Measurements from ENCODE around the gene MED12L.

Gene MED12L

GRCh38 chr3:151265166-151265565 is 179.7 kb downstream of the MED12L start:
- ATAC-seq: no peak
- TF ChIP-seq ESRRG (CRISPR knock-in tag; IDR thresholded peaks at IDR 0.05) (no peak), ZNF70 (CRISPR knock-in tag; IDR thresholded peaks at IDR 0.05) (no peak), CSDC2 (CRISPR knock-in tag; IDR thresholded peaks at IDR 0.05) (no peak), BACH2 (CRISPR knock-in tag; IDR thresholded peaks at IDR 0.05; ENCODE audit: borderline replicate concordance) (no peak), ZC3H10 (CRISPR knock-in tag; IDR thresholded peaks at IDR 0.05) (no peak), TSHZ2 (CRISPR knock-in tag; IDR thresholded peaks at IDR 0.05) (no peak), TOX (CRISPR knock-in tag; IDR thresholded peaks at IDR 0.05; ENCODE audit: borderline replicate concordance) (no peak), ZFP3 (CRISPR knock-in tag; IDR thresholded peaks at IDR 0.05) (no peak), ZNF8 (CRISPR knock-in tag; IDR thresholded peaks at IDR 0.05) (no peak), ISL1 (CRISPR knock-in tag; IDR thresholded peaks at IDR 0.05) (no peak), ZNF565 (CRISPR knock-in tag; conservative IDR thresholded peaks at IDR 0.05; ENCODE audit: low read depth) (no peak), GLIS3 (CRISPR knock-in tag; IDR thresholded peaks at IDR 0.05) (no peak), ARNTL (CRISPR knock-in tag; IDR thresholded peaks at IDR 0.05; ENCODE audit: borderline replicate concordance, low read depth) (no peak)
- TF ChIP-seq, protein P1, sequence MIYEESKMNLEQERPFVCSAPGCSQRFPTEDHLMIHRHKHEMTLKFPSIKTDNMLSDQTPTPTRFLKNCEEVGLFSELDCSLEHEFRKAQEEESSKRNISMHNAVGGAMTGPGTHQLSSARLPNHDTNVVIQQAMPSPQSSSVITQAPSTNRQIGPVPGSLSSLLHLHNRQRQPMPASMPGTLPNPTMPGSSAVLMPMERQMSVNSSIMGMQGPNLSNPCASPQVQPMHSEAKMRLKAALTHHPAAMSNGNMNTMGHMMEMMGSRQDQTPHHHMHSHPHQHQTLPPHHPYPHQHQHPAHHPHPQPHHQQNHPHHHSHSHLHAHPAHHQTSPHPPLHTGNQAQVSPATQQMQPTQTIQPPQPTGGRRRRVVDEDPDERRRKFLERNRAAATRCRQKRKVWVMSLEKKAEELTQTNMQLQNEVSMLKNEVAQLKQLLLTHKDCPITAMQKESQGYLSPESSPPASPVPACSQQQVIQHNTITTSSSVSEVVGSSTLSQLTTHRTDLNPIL (CRISPR knock-in tag; IDR thresholded peaks at IDR 0.05; ENCODE audit: low read depth): no peak
- TF ChIP-seq, protein P2, sequence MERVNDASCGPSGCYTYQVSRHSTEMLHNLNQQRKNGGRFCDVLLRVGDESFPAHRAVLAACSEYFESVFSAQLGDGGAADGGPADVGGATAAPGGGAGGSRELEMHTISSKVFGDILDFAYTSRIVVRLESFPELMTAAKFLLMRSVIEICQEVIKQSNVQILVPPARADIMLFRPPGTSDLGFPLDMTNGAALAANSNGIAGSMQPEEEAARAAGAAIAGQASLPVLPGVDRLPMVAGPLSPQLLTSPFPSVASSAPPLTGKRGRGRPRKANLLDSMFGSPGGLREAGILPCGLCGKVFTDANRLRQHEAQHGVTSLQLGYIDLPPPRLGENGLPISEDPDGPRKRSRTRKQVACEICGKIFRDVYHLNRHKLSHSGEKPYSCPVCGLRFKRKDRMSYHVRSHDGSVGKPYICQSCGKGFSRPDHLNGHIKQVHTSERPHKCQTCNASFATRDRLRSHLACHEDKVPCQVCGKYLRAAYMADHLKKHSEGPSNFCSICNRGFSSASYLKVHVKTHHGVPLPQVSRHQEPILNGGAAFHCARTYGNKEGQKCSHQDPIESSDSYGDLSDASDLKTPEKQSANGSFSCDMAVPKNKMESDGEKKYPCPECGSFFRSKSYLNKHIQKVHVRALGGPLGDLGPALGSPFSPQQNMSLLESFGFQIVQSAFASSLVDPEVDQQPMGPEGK (CRISPR knock-in tag; IDR thresholded peaks at IDR 0.05; ENCODE audit: borderline replicate concordance): no peak

GRCh38 chr3:151265866-151266265 is 180.4 kb downstream of the MED12L start:
- ATAC-seq: no peak
- no peak for TF ChIP-seq ESRRG (CRISPR knock-in tag; IDR thresholded peaks at IDR 0.05)
- no peak for TF ChIP-seq ZNF565 (CRISPR knock-in tag; conservative IDR thresholded peaks at IDR 0.05; ENCODE audit: low read depth)
- no peak for TF ChIP-seq PPARA (CRISPR knock-in tag; IDR thresholded peaks at IDR 0.05; ENCODE audit: borderline replicate concordance)
- TF ChIP-seq, protein P3, sequence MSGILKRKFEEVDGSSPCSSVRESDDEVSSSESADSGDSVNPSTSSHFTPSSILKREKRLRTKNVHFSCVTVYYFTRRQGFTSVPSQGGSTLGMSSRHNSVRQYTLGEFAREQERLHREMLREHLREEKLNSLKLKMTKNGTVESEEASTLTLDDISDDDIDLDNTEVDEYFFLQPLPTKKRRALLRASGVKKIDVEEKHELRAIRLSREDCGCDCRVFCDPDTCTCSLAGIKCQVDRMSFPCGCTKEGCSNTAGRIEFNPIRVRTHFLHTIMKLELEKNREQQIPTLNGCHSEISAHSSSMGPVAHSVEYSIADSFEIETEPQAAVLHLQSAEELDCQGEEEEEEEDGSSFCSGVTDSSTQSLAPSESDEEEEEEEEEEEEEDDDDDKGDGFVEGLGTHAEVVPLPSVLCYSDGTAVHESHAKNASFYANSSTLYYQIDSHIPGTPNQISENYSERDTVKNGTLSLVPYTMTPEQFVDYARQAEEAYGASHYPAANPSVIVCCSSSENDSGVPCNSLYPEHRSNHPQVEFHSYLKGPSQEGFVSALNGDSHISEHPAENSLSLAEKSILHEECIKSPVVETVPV (CRISPR knock-in tag; IDR thresholded peaks at IDR 0.05): no peak
- no peak for TF ChIP-seq SNAI2 (CRISPR knock-in tag; IDR thresholded peaks at IDR 0.05)
- TF ChIP-seq RARB (CRISPR knock-in tag; IDR thresholded peaks at IDR 0.05): no peak

GRCh38 chr3:151267066-151267465 is 181.6 kb downstream of the MED12L start:
- no peak for ATAC-seq
- TF ChIP-seq CSDC2 (CRISPR knock-in tag; IDR thresholded peaks at IDR 0.05): no peak

- TF ChIP-seq GLIS3 (CRISPR knock-in tag; IDR thresholded peaks at IDR 0.05) (no peak), ESRRG (CRISPR knock-in tag; IDR thresholded peaks at IDR 0.05) (no peak), OSR1 (CRISPR knock-in tag; IDR thresholded peaks at IDR 0.05) (no peak), ZFP30 (CRISPR knock-in tag; IDR thresholded peaks at IDR 0.05) (no peak), TCF4 (CRISPR knock-in tag; IDR thresholded peaks at IDR 0.05; ENCODE audit: borderline replicate concordance) (no peak), ARNTL (CRISPR knock-in tag; IDR thresholded peaks at IDR 0.05; ENCODE audit: borderline replicate concordance, low read depth) (no peak), ZC3H10 (CRISPR knock-in tag; IDR thresholded peaks at IDR 0.05) (no peak), ZNF70 (CRISPR knock-in tag; IDR thresholded peaks at IDR 0.05) (no peak), TOX (CRISPR knock-in tag; IDR thresholded peaks at IDR 0.05; ENCODE audit: borderline replicate concordance) (no peak)
- no peak for ATAC-seq
These were observed 183.1 kb downstream of the MED12L start for GRCh38 chr3:151268267-151269235.
